ENCODE measurements around the gene FBXO11.

Gene FBXO11

GRCh38 chr2:47783486-47784351, 122.6 kb downstream of the FBXO11 start:
- DNase-seq = peak; percentile 52

DNA sequence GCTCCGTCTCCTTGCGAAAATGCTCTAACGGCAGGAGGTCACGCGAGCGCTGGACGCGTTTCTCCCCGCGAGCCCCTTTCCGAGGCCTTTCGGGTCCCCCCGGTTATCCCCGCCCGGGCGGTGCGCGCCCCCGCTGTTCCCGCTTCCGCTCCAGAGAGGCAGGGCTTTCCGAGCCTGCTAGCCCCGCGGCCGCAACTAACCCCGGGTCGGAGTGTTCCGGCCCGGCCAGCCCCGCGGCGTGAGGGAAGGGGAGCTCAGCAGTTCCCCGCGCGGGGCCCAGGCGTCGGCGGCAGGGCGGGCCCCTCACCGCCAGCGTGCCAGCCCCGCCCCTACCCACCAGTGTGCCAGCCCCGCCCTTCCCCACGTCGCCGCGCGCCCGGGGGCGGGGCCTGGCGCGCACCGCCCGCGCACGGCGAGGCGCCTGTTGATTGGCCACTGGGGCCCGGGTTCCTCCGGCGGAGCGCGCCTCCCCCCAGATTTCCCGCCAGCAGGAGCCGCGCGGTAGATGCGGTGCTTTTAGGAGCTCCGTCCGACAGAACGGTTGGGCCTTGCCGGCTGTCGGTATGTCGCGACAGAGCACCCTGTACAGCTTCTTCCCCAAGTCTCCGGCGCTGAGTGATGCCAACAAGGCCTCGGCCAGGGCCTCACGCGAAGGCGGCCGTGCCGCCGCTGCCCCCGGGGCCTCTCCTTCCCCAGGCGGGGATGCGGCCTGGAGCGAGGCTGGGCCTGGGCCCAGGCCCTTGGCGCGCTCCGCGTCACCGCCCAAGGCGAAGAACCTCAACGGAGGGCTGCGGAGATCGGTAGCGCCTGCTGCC, 123.4 kb downstream of the FBXO11 start, which contains the start of gene MSH6:
Gene MSH6 (plus strand): TSS at position 475 of the 815 bp plus-strand sequence. CDS start 89 bp downstream, at position 564.
- peak; percentile 92 for DNase-seq

GRCh38 chr2:47782381-47782670, 124.0 kb downstream of the FBXO11 start:
- DNase-seq = no peak

DNA sequence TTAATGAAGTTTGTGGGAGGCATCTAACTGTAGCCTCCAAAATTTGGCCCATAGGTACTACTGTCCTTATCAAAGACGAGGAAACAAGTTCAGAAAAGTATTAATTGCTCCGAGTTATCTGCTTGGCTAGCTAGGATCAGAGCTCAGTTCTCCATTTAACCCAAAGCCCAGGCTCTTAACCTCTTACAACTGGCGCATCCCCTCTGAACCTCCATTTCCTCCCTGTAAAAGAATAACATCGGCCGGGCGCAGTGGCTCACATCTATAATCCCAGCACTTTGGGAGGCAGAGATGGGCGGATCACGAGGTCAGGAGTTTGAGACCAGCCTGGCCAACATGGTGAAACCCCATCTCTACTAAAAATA, 126.9 kb downstream of the FBXO11 start:
- no peak for DNase-seq

GRCh38 chr2:47778698-47779425, 127.4 kb downstream of the FBXO11 start:
- DNase-seq = no peak

DNA sequence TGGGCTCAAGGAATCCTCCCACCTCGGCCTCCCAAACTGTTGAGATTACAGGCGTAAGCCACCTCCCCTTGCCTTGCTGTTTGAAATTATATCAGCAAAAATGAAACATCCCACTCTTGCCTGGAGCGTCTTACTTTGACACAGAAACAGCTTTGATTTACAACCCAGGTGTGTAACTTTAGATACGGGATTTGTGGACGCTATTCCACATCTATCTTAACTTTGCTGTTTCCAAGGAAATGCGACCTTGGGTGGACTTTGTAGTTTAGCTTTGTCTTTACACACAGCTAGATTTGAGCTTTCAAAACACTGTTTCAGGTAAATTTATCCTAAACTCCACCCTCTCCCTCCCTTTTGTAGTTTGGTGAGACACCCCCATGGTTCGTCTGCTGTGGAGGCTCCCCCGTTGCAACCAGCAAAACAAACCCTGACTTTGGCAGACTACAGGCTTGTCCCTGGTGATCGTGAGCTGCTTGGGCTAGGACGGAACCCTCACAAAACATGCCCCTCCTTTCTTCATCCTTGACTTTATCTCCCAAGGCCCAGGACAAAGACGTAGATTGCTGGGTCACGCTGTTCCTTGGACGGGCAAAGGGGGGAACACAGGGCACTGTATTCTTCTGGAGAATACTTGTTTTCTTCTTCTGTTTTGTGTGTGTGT, 128.9 kb downstream of the FBXO11 start:
- no peak for DNase-seq

GRCh38 chr2:47774567-47774966, 131.7 kb downstream of the FBXO11 start:
- DNase-seq = no peak

- DNase-seq = no peak
These were observed 134.0 kb downstream of the FBXO11 start for GRCh38 chr2:47772343-47772742.

GRCh38 chr2:47771211-47771610, 135.1 kb downstream of the FBXO11 start:
- DNase-seq = peak; percentile 78

- no peak for DNase-seq
These were observed 137.0 kb downstream of the FBXO11 start for GRCh38 chr2:47769318-47769717.

GRCh38 chr2:47767880-47768609, 138.3 kb downstream of the FBXO11 start:
- peak; percentile 30 for DNase-seq

- no peak for DNase-seq
These were observed 138.8 kb downstream of the FBXO11 start for GRCh38 chr2:47767497-47767844.

DNA sequence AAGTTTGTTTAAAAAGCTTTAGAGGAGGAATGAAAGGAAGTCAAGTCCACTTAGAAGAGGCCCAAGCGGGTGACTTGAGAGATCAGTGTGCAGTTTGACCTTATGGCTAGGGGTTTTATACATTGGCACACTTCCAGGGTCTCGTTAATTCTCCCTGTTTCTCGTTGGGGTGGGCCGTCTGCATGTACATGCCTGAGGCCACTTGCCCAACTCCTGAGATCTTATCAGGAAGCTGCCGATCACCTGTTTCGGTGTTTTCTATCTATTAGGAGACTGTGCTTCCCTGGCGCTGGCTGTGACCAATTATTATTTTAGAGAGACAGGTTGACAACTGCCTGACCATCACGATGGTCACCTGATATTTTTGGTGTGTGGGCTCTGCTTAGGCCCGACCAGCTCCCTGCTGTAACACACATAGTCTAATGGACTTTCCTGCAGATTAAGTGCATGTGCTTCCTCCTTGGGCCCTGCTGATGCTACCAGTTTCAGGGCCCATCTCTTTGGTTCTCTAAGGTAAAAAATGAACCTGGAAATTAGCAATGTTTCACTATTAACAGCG, 154.4 kb downstream of the FBXO11 start:
- DNase-seq = no peak

- no peak for DNase-seq
These were observed 158.4 kb downstream of the FBXO11 start for GRCh38 chr2:47747878-47748277.

- no peak for DNase-seq
These were observed 162.2 kb downstream of the FBXO11 start for GRCh38 chr2:47744074-47744473.

GRCh38 chr2:47741637-47742036, 164.7 kb downstream of the FBXO11 start:
- no peak for DNase-seq

DNA sequence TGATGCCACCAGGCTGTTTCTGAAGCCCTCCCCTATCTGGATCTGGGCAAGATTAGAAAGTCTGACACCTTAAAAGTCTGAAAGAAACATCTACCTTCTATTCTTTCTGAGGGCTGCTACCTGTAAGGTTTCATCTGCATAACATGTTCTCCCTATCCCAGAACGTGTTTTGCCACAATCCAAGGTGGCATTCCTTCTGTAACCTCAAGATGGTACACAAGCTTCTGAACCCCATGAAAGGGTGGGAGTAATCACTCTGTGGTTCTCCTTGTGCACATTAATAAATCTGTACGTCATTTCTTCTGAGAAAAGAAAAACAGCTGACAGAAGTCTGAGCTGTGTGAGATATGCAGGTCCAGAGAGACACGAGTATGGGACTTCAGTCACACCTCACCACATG, 165.2 kb downstream of the FBXO11 start:
- DNase-seq = no peak

Data from fibroblast of skin of abdomen (primary cell).